Esophagus muscularis mucosa (tissue), 4 donors: ENCODE results near the gene SLC2A2. TPM values are rescaled to one million over a fixed set of nuclear protein-coding genes. Genes with fewer than 3 reads are reported as not detected.

Experiments
- DNase-seq: peaks from one replicate; pipeline ENCODE4 v3.0.0-alpha.2; 2017; ENCODE audit errors: extremely low spot score
- H3K27ac ChIP-seq, 4 donors: fragments of 200-600 bp; sonication (generic); replicated peaks in 1 of 4; 1 replicate in 3 of 4; 2 replicates in 1 of 4; pipeline ENCODE4 v1.5.1; 2016 to 2019; ENCODE audit warnings: mild to moderate bottlenecking in 1 of 4
- H3K27me3 ChIP-seq, 4 donors: fragments of 200-600 bp; sonication (generic); one replicate each; pipeline versions ENCODE4 v1.5.1 to v1.6.0; 2016 to 2019
- H3K36me3 ChIP-seq, 4 donors: fragments of 200-600 bp; sonication (generic); one replicate each; pipeline ENCODE4 v1.5.1; 2016 to 2019
- H3K4me1 ChIP-seq, 4 donors: fragments of 200-600 bp; sonication (generic); one replicate each; pipeline ENCODE4 v1.5.1; 2016 to 2019
- H3K4me3 ChIP-seq, 4 donors: fragments of 200-600 bp; sonication (generic); 1 replicate in 2 of 4; 2 replicates in 2 of 4; pipeline ENCODE4 v1.5.1; 2016 to 2019; ENCODE audit warnings: mild to moderate bottlenecking in 4 of 4, moderate library complexity in 1 of 4
- H3K9me3 ChIP-seq, 4 donors: fragments of 200-600 bp; sonication (generic); 1 replicate in 3 of 4; 2 replicates in 1 of 4; pipeline ENCODE4 v1.5.1; 2016 to 2019
- EP300 ChIP-seq: sonication (generic); formaldehyde crosslinking; IDR thresholded peaks from one replicate; pipeline ENCODE4 v1.6.1; 2017; ENCODE audit warnings: antibody characterized with exemption
- POLR2A ChIP-seq: fragments of 450-650 bp; IDR thresholded peaks from one replicate; pipeline ENCODE4 v1.6.1; 2017; ENCODE audit warnings: antibody characterized with exemption, moderate library complexity, mild to moderate bottlenecking, low read depth
- POLR2AphosphoS5 ChIP-seq, 2 donors: sonication (generic); formaldehyde crosslinking; IDR thresholded peaks; one replicate each; pipeline ENCODE4 v1.6.1; 2017; ENCODE audit warnings: antibody characterized with exemption in 2 of 2
- WGBS: methylation state at CpG from one replicate; pipeline ENCODE4 v1.1.5; 2018; 5-methylcytosine and 5-hydroxymethylcytosine counted together
- intact Hi-C: fragments of 100-400 bp; cut with DNase I; formaldehyde crosslinking; loops from one replicate; pipeline ENCODE4 v1.15.1; 2023
- total RNA-seq, 4 donors: library from RNA; depleted of rRNA; stranded (reverse); fragments of >200 nt; gene quantifications; one replicate each; pipeline versions ENCODE4 v1.1.0 to v1.2.1, GENCODE V29; 2016
- TF ChIP-seq, protein P1 (sequence below), 3 experiments: fragments of 200-600 bp in 2 of 3; fragments of 450-650 bp in 1 of 3; sonication (generic) in 2 of 3; IDR thresholded peaks; one replicate each; pipeline ENCODE4 v1.5.1; 2017 to 2019; ENCODE audit warnings: antibody characterized with exemption in 3 of 3, mild to moderate bottlenecking in 2 of 3, moderate library complexity in 1 of 3

SLC2A2 gene
- total RNA-seq, 4 donors from 2014 or later: not detected

DNA sequence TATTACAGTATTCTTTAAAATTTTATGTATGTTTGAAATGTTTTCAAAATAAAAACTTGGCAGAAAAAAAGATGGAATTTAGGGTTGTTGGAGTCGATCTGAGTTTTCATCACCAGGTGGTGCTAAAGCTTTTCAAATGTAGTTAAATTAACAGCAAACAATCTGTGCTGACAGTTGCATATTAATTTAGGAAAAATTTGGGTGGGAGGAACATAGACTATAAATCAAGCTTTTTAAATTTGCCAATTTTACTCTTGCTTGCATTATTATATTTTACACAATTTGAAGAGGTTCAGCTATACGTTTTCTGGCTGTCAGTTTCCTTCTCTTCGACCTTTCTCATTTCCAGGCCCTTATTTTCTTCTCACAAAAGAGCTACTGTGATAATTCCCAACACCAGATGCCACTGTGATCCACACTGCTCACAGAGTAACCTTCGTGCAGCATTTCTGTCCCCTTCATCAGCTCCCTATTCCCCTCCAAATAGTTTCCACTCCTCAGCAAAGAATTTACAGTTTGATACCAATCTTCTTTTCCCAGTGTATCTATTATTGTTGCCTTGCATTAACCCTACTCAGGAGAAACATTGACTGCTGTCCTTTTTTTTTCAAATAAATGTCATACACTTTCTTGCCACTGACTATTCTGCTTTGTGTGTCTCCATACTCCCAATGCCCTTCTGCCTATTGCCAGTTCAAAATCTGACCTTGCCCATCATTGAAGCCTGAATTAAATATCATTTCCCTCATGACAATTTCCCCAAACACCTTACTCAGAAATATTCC lies 64.7 kb downstream of the SLC2A2 start:
- no peak overlapping the region for H3K27ac ChIP-seq
- intact Hi-C loops: loop anchor here (2.0 to 10.0 kb wide), 2 partner anchors 493 to 607 kb away; no protein-coding TSS in a partner anchor
- 38% methylated on average over 4 of the region's 4 CpGs for WGBS
- no peak for DNase-seq
- H3K9me3 ChIP-seq: no peaks in the 10 kb centered on the region
- H3K4me1 ChIP-seq: no peaks in the 10 kb centered on the region
- no peaks in the 10 kb centered on the region for H3K36me3 ChIP-seq
- no peak overlapping the region for H3K4me3 ChIP-seq
- H3K27me3 ChIP-seq: no peaks in the 10 kb centered on the region
- TF ChIP-seq, protein P1, sequence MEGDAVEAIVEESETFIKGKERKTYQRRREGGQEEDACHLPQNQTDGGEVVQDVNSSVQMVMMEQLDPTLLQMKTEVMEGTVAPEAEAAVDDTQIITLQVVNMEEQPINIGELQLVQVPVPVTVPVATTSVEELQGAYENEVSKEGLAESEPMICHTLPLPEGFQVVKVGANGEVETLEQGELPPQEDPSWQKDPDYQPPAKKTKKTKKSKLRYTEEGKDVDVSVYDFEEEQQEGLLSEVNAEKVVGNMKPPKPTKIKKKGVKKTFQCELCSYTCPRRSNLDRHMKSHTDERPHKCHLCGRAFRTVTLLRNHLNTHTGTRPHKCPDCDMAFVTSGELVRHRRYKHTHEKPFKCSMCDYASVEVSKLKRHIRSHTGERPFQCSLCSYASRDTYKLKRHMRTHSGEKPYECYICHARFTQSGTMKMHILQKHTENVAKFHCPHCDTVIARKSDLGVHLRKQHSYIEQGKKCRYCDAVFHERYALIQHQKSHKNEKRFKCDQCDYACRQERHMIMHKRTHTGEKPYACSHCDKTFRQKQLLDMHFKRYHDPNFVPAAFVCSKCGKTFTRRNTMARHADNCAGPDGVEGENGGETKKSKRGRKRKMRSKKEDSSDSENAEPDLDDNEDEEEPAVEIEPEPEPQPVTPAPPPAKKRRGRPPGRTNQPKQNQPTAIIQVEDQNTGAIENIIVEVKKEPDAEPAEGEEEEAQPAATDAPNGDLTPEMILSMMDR (IDR thresholded peaks at IDR 0.05): peak; percentile 63 to 65 (median 63)
- TF ChIP-seq POLR2A (no peak), POLR2AphosphoS5 (IDR thresholded peaks at IDR 0.05) (no peak)

DNA sequence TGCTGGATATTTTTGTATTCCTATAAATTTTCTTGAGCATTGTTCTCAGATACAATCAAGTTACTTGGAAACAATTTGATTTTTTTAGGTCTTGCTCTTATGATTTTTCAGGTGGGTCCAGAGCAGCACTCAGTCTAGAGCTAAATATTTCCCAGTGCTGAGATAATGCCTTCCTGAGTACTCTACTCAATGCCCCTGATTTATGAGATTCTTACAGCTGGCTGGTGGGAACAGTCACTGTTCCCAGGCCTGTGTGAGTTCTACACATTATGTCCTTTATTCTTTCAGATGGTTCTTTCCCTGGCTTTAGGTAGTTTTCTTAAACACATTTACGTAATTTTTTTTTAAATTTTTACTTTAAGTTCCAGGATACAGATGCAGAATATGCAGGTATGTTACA lies 67.1 kb downstream of the SLC2A2 start:
- intact Hi-C loops: no loop called here
- Histone ChIP-seq H3K36me3 (no peaks in the 10 kb centered on the region), H3K4me1 (no peaks in the 10 kb centered on the region), H3K9me3 (no peaks in the 10 kb centered on the region), H3K4me3 (no peak overlapping the region), H3K27me3 (no peaks in the 10 kb centered on the region), H3K27ac (no peak overlapping the region)
- WGBS: 100% methylated on average over 1 of the region's 1 CpG
- no peak for DNase-seq
- TF ChIP-seq POLR2A (no peak), POLR2AphosphoS5 (IDR thresholded peaks at IDR 0.05) (no peak), EP300 (no peak)
- TF ChIP-seq, protein P1 (IDR thresholded peaks at IDR 0.05): no peak

DNA sequence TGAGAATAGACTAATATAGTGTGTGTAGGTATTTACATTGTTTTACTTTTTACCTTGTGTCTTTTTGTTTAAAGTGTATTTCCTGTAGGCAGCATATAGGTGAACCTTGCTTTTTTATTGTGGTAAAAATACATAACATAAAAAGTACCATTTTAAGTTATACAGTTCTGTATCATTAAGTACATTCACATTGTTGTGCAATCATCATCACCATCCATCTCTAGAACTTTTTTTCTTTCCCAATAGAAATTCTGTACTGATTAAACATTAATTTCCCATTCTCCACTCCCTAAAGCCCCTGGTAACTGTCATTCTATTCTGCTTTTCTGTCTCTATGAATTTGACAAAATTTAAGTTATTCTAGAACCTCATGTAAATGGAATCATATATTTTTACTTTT lies 69.9 kb downstream of the SLC2A2 start:
- H3K36me3 ChIP-seq: no peaks in the 10 kb centered on the region
- no peaks in the 10 kb centered on the region for H3K27me3 ChIP-seq
- no peak overlapping the region for H3K27ac ChIP-seq
- intact Hi-C loops: no loop called here
- H3K4me3 ChIP-seq: no peak overlapping the region
- no peaks in the 10 kb centered on the region for H3K9me3 ChIP-seq
- DNase-seq: no peak
- no peaks in the 10 kb centered on the region for H3K4me1 ChIP-seq
- TF ChIP-seq, protein P1 (IDR thresholded peaks at IDR 0.05): no peak
- TF ChIP-seq POLR2A (no peak), POLR2AphosphoS5 (IDR thresholded peaks at IDR 0.05) (no peak)

DNA sequence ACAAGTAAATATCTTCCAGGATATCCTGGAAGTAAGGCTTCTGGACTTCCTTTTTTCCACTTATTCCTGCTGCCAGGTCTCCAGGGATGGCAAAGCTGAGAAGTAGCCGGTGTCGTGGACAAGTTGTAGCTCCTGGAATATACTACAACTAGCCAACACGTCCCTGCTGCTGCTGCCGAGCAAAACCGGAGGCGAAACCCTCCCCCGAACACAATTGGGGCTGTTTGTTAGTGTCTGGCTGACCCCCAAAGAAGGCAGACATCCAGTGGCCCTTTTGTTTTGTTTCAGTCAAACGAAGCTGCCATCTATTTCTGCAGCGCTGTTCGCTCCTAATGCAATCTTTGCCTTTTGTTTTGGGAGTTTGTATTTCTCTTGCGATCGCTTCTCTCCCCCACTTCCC lies 72.8 kb downstream of the SLC2A2 start:
- 82% methylated on average over 12 of the region's 12 CpGs for WGBS
- H3K27ac ChIP-seq: no peak overlapping the region
- intact Hi-C loops: no loop called here
- TF ChIP-seq POLR2AphosphoS5 (IDR thresholded peaks at IDR 0.05) (no peak), EP300 (no peak), POLR2A (no peak)
- TF ChIP-seq, protein P1 (IDR thresholded peaks at IDR 0.05): no peak
- no peak for DNase-seq
- H3K36me3 ChIP-seq: no peaks in the 10 kb centered on the region
- H3K9me3 ChIP-seq: no peaks in the 10 kb centered on the region
- H3K27me3 ChIP-seq: no peaks in the 10 kb centered on the region
- no peaks in the 10 kb centered on the region for H3K4me1 ChIP-seq
- no peak overlapping the region for H3K4me3 ChIP-seq

DNA sequence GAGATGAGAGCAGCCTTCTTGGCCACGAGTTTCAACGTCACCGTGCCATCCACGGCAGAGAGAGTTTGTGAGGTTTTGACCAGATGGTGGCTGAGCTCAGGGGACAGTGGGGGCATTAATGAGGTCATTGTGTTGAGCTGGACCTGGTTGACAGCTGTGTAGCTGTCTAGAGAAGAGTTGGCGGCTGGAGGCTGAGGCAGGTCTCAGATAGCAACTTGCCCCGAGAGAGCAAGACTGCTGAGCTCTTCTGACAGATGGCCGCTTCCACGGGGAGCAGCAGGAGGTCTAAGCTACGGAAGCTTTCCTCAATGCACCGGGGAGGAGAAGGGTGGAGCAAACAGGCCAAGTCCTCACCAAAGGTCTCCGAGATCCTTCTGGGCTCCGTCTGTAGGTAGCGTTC lies 73.3 kb downstream of the SLC2A2 start:
- DNase-seq: no peak
- H3K36me3 ChIP-seq: no peaks in the 10 kb centered on the region
- TF ChIP-seq, protein P1 (IDR thresholded peaks at IDR 0.05): no peak
- TF ChIP-seq POLR2A (no peak), POLR2AphosphoS5 (IDR thresholded peaks at IDR 0.05) (no peak), EP300 (no peak)
- no peaks in the 10 kb centered on the region for H3K4me1 ChIP-seq
- H3K9me3 ChIP-seq: no peaks in the 10 kb centered on the region
- no peaks in the 10 kb centered on the region for H3K27me3 ChIP-seq
- 76% methylated on average over 12 of the region's 13 CpGs for WGBS
- intact Hi-C loops: no loop called here
- no peak overlapping the region for H3K4me3 ChIP-seq
- H3K27ac ChIP-seq: no peak overlapping the region
